SK-N-SH treated with all-trans-retinoic acid at 6 μM for 48 hours (cell line): ENCODE results near the gene NCBP2L.

Experiments
- ARNTL ChIP-seq: fragments of 450-650 bp; formaldehyde crosslinking; IDR thresholded peaks from 2 replicates; pipeline ENCODE4 v1.5.0; 2020; ENCODE audit warnings: low read depth, mild to moderate bottlenecking, moderate library complexity, borderline replicate concordance
- BACH2 ChIP-seq: fragments of 250-450 bp; sonication (Bioruptor Pico); IDR thresholded peaks from 2 replicates; pipeline ENCODE4 v1.9.0; 2021; ENCODE audit warnings: mild to moderate bottlenecking, borderline replicate concordance
- ISL1 ChIP-seq: fragments of 250-450 bp; sonication (Bioruptor Pico); IDR thresholded peaks from 2 replicates; pipeline ENCODE4 v2.1.2; 2022; ENCODE audit warnings: mild to moderate bottlenecking, moderate library complexity
- POU6F1 ChIP-seq: fragments of 250-450 bp; sonication (Bioruptor Pico); IDR thresholded peaks from 2 replicates; pipeline ENCODE4 v1.8.0; 2021; ENCODE audit warnings: low read depth, mild to moderate bottlenecking, moderate library complexity, borderline replicate concordance
- TOX ChIP-seq: fragments of 250-450 bp; sonication (Bioruptor Pico); IDR thresholded peaks from 2 replicates; pipeline ENCODE4 v1.8.0; 2021; ENCODE audit warnings: mild to moderate bottlenecking, moderate library complexity, borderline replicate concordance
- ZNF565 ChIP-seq: fragments of 450-650 bp; formaldehyde crosslinking; conservative IDR thresholded peaks from 2 replicates; pipeline ENCODE4 v1.5.0; 2020; ENCODE audit warnings: low read depth, mild to moderate bottlenecking, moderate library complexity
- TF ChIP-seq, protein P1 (sequence below): fragments of 250-450 bp; sonication (Bioruptor Pico); IDR thresholded peaks from 2 replicates; pipeline ENCODE4 v1.8.0; 2020; ENCODE audit warnings: mild to moderate bottlenecking, moderate library complexity, borderline replicate concordance
- TF ChIP-seq, protein P2 (sequence below): fragments of 250-450 bp; sonication (Bioruptor Pico); IDR thresholded peaks from 2 replicates; pipeline ENCODE4 v1.5.1; 2021; ENCODE audit warnings: mild to moderate bottlenecking, moderate library complexity

DNA sequence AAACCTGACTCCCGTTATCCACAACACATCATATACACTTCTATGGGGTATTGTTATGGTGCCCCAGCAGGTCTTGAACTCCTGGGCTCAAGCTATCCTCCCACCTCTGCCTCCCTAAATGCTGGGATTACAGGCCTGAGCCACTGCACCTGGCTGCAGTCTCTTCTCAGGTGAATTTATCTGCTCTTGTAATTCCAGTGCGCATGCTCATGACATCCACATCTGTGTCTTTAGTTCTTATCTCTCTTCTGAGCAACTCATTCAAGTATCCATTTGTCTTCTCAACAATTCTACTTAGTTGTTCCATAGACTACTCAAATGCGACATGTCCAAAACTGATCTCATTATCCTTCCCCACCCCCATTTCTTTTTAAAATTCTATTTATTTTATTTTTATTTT is 27.6 kb downstream of the NCBP2L start:
- TF ChIP-seq ARNTL (no peak), ISL1 (CRISPR knock-in tag) (no peak), ZNF565 (CRISPR knock-in tag) (no peak), POU6F1 (CRISPR knock-in tag) (no peak), BACH2 (no peak), TOX (CRISPR knock-in tag) (no peak)
- TF ChIP-seq, protein P1, sequence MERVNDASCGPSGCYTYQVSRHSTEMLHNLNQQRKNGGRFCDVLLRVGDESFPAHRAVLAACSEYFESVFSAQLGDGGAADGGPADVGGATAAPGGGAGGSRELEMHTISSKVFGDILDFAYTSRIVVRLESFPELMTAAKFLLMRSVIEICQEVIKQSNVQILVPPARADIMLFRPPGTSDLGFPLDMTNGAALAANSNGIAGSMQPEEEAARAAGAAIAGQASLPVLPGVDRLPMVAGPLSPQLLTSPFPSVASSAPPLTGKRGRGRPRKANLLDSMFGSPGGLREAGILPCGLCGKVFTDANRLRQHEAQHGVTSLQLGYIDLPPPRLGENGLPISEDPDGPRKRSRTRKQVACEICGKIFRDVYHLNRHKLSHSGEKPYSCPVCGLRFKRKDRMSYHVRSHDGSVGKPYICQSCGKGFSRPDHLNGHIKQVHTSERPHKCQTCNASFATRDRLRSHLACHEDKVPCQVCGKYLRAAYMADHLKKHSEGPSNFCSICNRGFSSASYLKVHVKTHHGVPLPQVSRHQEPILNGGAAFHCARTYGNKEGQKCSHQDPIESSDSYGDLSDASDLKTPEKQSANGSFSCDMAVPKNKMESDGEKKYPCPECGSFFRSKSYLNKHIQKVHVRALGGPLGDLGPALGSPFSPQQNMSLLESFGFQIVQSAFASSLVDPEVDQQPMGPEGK: no peak
- TF ChIP-seq, protein P2, sequence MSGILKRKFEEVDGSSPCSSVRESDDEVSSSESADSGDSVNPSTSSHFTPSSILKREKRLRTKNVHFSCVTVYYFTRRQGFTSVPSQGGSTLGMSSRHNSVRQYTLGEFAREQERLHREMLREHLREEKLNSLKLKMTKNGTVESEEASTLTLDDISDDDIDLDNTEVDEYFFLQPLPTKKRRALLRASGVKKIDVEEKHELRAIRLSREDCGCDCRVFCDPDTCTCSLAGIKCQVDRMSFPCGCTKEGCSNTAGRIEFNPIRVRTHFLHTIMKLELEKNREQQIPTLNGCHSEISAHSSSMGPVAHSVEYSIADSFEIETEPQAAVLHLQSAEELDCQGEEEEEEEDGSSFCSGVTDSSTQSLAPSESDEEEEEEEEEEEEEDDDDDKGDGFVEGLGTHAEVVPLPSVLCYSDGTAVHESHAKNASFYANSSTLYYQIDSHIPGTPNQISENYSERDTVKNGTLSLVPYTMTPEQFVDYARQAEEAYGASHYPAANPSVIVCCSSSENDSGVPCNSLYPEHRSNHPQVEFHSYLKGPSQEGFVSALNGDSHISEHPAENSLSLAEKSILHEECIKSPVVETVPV: no peak
